ENCODE data around the gene GAK.
A peak's percentile ranks its signal among the peaks of the same experiment; 100 is the strongest.

DNA sequence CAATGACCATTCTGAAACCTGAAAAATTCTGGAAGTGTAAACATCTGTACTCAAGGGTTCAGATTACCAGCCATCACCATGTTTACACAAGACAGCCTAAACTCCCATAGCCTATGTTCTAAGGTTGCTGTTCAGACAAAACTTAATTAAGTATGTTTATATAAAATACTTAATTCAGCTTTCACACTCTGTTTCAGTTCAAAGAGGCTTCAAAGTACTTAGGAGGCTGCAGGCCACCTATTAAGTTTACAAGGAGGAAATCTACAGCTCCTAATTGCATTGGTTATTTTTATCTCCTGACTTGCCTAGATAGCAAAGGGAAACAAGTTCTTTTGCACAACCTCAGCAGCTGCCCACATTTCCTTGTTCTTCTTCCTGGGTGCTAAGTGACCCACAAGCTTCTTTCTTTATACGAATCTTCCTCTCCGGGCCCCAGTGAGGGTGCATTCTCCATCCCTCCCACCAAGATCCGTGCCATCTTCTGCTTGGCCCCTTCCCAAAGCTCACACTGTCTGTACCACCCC, 2.0 kb downstream of the GAK start:
- TF ChIP-seq, protein P1, sequence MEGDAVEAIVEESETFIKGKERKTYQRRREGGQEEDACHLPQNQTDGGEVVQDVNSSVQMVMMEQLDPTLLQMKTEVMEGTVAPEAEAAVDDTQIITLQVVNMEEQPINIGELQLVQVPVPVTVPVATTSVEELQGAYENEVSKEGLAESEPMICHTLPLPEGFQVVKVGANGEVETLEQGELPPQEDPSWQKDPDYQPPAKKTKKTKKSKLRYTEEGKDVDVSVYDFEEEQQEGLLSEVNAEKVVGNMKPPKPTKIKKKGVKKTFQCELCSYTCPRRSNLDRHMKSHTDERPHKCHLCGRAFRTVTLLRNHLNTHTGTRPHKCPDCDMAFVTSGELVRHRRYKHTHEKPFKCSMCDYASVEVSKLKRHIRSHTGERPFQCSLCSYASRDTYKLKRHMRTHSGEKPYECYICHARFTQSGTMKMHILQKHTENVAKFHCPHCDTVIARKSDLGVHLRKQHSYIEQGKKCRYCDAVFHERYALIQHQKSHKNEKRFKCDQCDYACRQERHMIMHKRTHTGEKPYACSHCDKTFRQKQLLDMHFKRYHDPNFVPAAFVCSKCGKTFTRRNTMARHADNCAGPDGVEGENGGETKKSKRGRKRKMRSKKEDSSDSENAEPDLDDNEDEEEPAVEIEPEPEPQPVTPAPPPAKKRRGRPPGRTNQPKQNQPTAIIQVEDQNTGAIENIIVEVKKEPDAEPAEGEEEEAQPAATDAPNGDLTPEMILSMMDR (IDR thresholded peaks at IDR 0.05): no peak
- peak in 1 of 3 donors; percentile 40 for TF ChIP-seq POLR2AphosphoS5 (IDR thresholded peaks at IDR 0.05)

Data from transverse colon (tissue), 4 donors.